Measurements from ENCODE around the gene PPA2. TPM values are rescaled to one million over a fixed set of nuclear protein-coding genes. Genes with fewer than 3 reads are reported as not detected.

Gene PPA2
- total RNA-seq, 1 experiment from 2014 or later, result 165 TPM

DNA sequence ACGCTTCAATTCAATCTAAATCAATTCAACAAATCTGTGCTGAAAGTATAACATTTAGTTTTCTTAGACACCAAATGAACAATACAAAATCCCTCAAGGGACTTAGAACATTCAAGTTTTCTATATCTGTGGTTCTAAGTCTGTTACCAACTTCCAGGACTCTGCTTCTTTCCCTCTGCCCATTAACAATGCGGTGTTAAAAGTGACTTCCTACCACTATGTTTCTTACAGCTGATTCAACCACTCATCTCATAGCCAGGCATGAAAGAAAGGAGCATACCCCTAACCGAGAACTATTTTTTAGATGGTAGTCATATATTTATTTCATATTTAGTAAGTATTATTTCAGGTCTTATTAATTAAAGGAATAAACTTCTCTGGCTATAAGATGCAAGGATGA is 38.9 kb downstream of the PPA2 start:
- Mint-ChIP-seq H3K27ac (ENCODE audit: low read depth, unreplicated experiment) (no peak overlapping the region), H3K4me3 (ENCODE audit: unreplicated experiment) (no peak overlapping the region), H3K36me3 (ENCODE audit: insufficient read depth, unreplicated experiment) (peaks cover 77% of the 10 kb centered on the region), H3K9me3 (ENCODE audit: unreplicated experiment) (peaks cover 18% of the 10 kb centered on the region), H3K4me1 (ENCODE audit: insufficient read depth, unreplicated experiment) (no peaks in the 10 kb centered on the region), H3K27me3 (ENCODE audit: insufficient read depth, unreplicated experiment) (no peaks in the 10 kb centered on the region)
- CTCF ChIA-PET, result no interaction called here
- TF ChIP-seq, protein P1, sequence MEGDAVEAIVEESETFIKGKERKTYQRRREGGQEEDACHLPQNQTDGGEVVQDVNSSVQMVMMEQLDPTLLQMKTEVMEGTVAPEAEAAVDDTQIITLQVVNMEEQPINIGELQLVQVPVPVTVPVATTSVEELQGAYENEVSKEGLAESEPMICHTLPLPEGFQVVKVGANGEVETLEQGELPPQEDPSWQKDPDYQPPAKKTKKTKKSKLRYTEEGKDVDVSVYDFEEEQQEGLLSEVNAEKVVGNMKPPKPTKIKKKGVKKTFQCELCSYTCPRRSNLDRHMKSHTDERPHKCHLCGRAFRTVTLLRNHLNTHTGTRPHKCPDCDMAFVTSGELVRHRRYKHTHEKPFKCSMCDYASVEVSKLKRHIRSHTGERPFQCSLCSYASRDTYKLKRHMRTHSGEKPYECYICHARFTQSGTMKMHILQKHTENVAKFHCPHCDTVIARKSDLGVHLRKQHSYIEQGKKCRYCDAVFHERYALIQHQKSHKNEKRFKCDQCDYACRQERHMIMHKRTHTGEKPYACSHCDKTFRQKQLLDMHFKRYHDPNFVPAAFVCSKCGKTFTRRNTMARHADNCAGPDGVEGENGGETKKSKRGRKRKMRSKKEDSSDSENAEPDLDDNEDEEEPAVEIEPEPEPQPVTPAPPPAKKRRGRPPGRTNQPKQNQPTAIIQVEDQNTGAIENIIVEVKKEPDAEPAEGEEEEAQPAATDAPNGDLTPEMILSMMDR (IDR thresholded peaks at IDR 0.05; ENCODE audit: unreplicated experiment), result no peak
- intact Hi-C loops (cut with micrococcal nuclease), result no loop called here
- no TSS peak for BruUV-seq (replicated peaks)
- DNase-seq (ENCODE audit: unreplicated experiment), result no peak
- POLR2A ChIA-PET, result no interaction called here

DNA sequence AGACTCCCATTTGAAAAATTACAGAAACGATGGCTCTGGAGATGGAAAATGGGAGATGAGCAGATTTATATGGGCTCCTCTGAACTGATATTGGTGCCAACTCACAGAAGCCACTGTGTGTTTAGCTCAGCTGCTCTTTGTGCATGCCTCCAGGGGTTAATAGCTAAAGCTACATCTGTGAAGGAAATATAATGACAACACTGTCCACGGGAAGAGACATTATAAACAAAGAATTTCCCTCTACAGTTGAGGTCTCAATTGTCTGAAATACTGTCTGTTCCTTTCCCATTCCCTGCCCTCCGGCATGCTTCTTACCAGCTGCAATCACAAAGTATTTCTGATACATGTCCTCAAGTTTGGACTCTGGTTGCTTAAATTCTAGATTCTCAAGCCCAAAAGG is 40.4 kb downstream of the PPA2 start:
- no peaks in the 10 kb centered on the region for H3K27me3 Mint-ChIP-seq (ENCODE audit: insufficient read depth, unreplicated experiment)
- H3K9me3 Mint-ChIP-seq (ENCODE audit: unreplicated experiment), result peaks cover 18% of the 10 kb centered on the region
- no peaks in the 10 kb centered on the region for H3K4me1 Mint-ChIP-seq (ENCODE audit: insufficient read depth, unreplicated experiment)
- no peak overlapping the region for H3K4me3 Mint-ChIP-seq (ENCODE audit: unreplicated experiment)
- no peak for DNase-seq (ENCODE audit: unreplicated experiment)
- peaks cover 79% of the 10 kb centered on the region for H3K36me3 Mint-ChIP-seq (ENCODE audit: insufficient read depth, unreplicated experiment)
- BruUV-seq (replicated peaks), result no TSS peak
- TF ChIP-seq, protein P1 (IDR thresholded peaks at IDR 0.05; ENCODE audit: unreplicated experiment), result no peak
- intact Hi-C loops (cut with micrococcal nuclease), result no loop called here
- H3K27ac Mint-ChIP-seq (ENCODE audit: low read depth, unreplicated experiment), result no peak overlapping the region
- ChIA-PET POLR2A (interaction anchor here (1.1 kb wide), 1 partner anchor 9 kb away, joined by 3 read pairs; no protein-coding TSS in a partner anchor), CTCF (interaction anchor here (0.7 to 1.4 kb wide), 3 partner anchors 9 to 38 kb away, joined by 3 read pairs; no protein-coding TSS in a partner anchor)

DNA sequence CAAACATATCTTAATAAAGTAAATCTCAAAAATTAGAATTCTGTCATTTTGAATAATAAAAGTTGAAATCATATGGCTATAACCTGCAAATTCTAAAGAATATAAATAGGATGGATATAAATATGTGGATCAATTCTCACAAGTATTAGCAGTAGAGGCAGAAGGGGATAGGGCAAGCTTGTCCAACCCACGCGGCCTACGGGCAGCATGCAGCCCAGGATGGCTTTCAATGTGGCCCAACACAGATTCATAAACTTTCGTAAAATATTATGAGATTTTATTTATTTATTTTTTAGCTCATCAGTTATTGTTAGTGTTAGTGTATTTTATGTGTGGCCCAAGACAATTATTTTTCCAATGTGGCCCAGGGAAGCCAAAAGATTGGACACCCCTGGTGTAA is 41.4 kb downstream of the PPA2 start:
- no peak for DNase-seq (ENCODE audit: unreplicated experiment)
- H3K9me3 Mint-ChIP-seq (ENCODE audit: unreplicated experiment), result peaks cover 20% of the 10 kb centered on the region
- CTCF ChIA-PET, result interaction anchor here (0.7 kb wide), 2 partner anchors 11 to 26 kb away, joined by 3 to 5 read pairs; no protein-coding TSS in a partner anchor
- POLR2A ChIA-PET, result no interaction called here
- no peak overlapping the region for H3K27ac Mint-ChIP-seq (ENCODE audit: low read depth, unreplicated experiment)
- H3K36me3 Mint-ChIP-seq (ENCODE audit: insufficient read depth, unreplicated experiment), result peaks cover 74% of the 10 kb centered on the region
- TF ChIP-seq, protein P1 (IDR thresholded peaks at IDR 0.05; ENCODE audit: unreplicated experiment), result no peak
- intact Hi-C loops (cut with micrococcal nuclease), result no loop called here
- H3K27me3 Mint-ChIP-seq (ENCODE audit: insufficient read depth, unreplicated experiment), result no peaks in the 10 kb centered on the region
- no peak overlapping the region for H3K4me3 Mint-ChIP-seq (ENCODE audit: unreplicated experiment)
- no TSS peak for BruUV-seq (replicated peaks)
- no peaks in the 10 kb centered on the region for H3K4me1 Mint-ChIP-seq (ENCODE audit: insufficient read depth, unreplicated experiment)

DNA sequence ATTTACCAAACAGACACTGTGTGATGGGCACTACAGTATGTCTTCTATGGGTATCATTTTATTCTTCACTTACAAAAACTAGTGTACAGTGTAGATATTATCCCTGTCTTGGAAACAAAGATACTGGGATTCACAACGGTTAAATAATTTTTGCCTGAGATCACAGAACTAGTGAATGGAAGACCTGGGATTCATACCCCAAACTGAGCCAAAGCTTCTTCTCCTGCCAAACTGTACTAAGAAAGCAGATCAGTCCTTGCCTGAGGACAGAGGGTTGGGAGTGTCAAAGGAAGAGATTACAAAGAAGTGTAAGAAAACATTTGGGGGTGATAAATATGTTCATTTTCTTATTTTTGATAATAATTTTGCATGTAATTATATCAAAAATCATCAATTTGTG is 43.1 kb downstream of the PPA2 start:
- peaks cover 59% of the 10 kb centered on the region for H3K36me3 Mint-ChIP-seq (ENCODE audit: insufficient read depth, unreplicated experiment)
- TF ChIP-seq, protein P1 (IDR thresholded peaks at IDR 0.05; ENCODE audit: unreplicated experiment), result no peak
- no peak overlapping the region for H3K4me3 Mint-ChIP-seq (ENCODE audit: unreplicated experiment)
- no TSS peak for BruUV-seq (replicated peaks)
- CTCF ChIA-PET, result no interaction called here
- intact Hi-C loops (cut with micrococcal nuclease), result no loop called here
- no peaks in the 10 kb centered on the region for H3K27me3 Mint-ChIP-seq (ENCODE audit: insufficient read depth, unreplicated experiment)
- peaks cover 11% of the 10 kb centered on the region for H3K9me3 Mint-ChIP-seq (ENCODE audit: unreplicated experiment)
- DNase-seq (ENCODE audit: unreplicated experiment), result no peak
- H3K27ac Mint-ChIP-seq (ENCODE audit: low read depth, unreplicated experiment), result no peak overlapping the region
- no peaks in the 10 kb centered on the region for H3K4me1 Mint-ChIP-seq (ENCODE audit: insufficient read depth, unreplicated experiment)
- POLR2A ChIA-PET, result no interaction called here

Data from MCF 10A (cell line).